NCI-H345 treated with DMSO at 0.1 percent for 48 hours (cell line): ENCODE results near the gene YWHAH.

ENCODE experiments used
- DNase-seq: peaks from one replicate; lab custom pipeline; 2025; ENCODE audit not compliant: unreplicated experiment; lab: John Stamatoyannopoulos, UW

The YWHAH gene

GRCh38 chr22:31943978-31944699, at the start of gene YWHAH:
YWHAH (plus strand) TSS chr22:31944535; CDS start chr22:31944734, 199 bp downstream.
- DNase-seq: peak; percentile 75

- DNase-seq: no peak
Measured at GRCh38 chr22:31895411-31896123, 48.8 kb upstream of the YWHAH start.

GRCh38 chr22:31896472-31896871, 47.9 kb upstream of the YWHAH start:
- no peak for DNase-seq

- DNase-seq: no peak
Measured at GRCh38 chr22:31897842-31898805, 46.2 kb upstream of the YWHAH start.

GRCh38 chr22:31898926-31899325, 45.4 kb upstream of the YWHAH start:
- no peak for DNase-seq

- no peak for DNase-seq
Measured at GRCh38 chr22:31899669-31900068, 44.7 kb upstream of the YWHAH start.

- no peak for DNase-seq
Measured at GRCh38 chr22:31901388-31902137, 42.8 kb upstream of the YWHAH start.

GRCh38 chr22:31904651-31905050, 39.7 kb upstream of the YWHAH start:
- no peak for DNase-seq

- DNase-seq: no peak
Measured at GRCh38 chr22:31905356-31905755, 39.0 kb upstream of the YWHAH start.

- DNase-seq: no peak
Measured at GRCh38 chr22:31906086-31906485, 38.2 kb upstream of the YWHAH start.

- no peak for DNase-seq
Measured at GRCh38 chr22:31906569-31906968, 37.8 kb upstream of the YWHAH start.

- DNase-seq: no peak
Measured at GRCh38 chr22:31909977-31910376, 34.4 kb upstream of the YWHAH start.

GRCh38 chr22:31911565-31912406, 32.5 kb upstream of the YWHAH start:
- no peak for DNase-seq

GRCh38 chr22:31912407-31912743, 32.0 kb upstream of the YWHAH start:
- no peak for DNase-seq

GRCh38 chr22:31915586-31915985, 28.7 kb upstream of the YWHAH start:
- DNase-seq: no peak

- no peak for DNase-seq
Measured at GRCh38 chr22:31917227-31917921, 27.0 kb upstream of the YWHAH start.

GRCh38 chr22:31919730-31920129, 24.6 kb upstream of the YWHAH start:
- no peak for DNase-seq

- no peak for DNase-seq
Measured at GRCh38 chr22:31920306-31920705, 24.0 kb upstream of the YWHAH start.

GRCh38 chr22:31921106-31921505, 23.2 kb upstream of the YWHAH start:
- DNase-seq: no peak
